PFSK-1 (cell line): ENCODE data around the gene ATP6V1F.

Experiments
- FOXP2 ChIP-seq: optimal IDR thresholded peaks from 2 replicates; pipeline ENCODE3; 2011; ENCODE audit warnings: borderline replicate concordance, control low read depth, inconsistent platforms; ENCODE audit not compliant: insufficient read depth; ENCODE audit errors: extremely low read length, extremely low read depth
- POLR2AphosphoS5 ChIP-seq: IDR thresholded peaks from 2 replicates; pipeline ENCODE4 v1.6.1; 2012; ENCODE audit warnings: low read depth, mild to moderate bottlenecking, control low read depth, low read length, moderate library complexity
- REST ChIP-seq, 2 experiments: IDR thresholded peaks; 2 replicates each; pipeline versions ENCODE4 v1.6.1 to v1.8.0; 2011 to 2012; ENCODE audit warnings: low read depth in 2 of 2, low read length in 2 of 2, control low read depth in 1 of 2, inconsistent platforms in 1 of 2, mild to moderate bottlenecking in 1 of 2, moderate library complexity in 1 of 2; ENCODE audit not compliant: insufficient read depth in 1 of 2
- SIN3A ChIP-seq: IDR thresholded peaks from 2 replicates; pipeline ENCODE4 v1.6.1; 2012; ENCODE audit warnings: mild to moderate bottlenecking, low read length, moderate library complexity, borderline replicate concordance; ENCODE audit not compliant: insufficient read depth
- TAF1 ChIP-seq: IDR thresholded peaks from 2 replicates; pipeline ENCODE4 v1.6.1; 2012; ENCODE audit warnings: low read length, control low read depth, borderline replicate concordance; ENCODE audit not compliant: insufficient read depth

GRCh38 chr7:128869944-128870285 lies 7.3 kb downstream of the ATP6V1F start:
- no peak for TF ChIP-seq POLR2AphosphoS5
- TF ChIP-seq SIN3A, result no peak
- TF ChIP-seq REST (IDR thresholded peaks at IDR 0.05; ENCODE audit: insufficient read depth in 1 of 2, low read depth in 2 of 2, low read length in 2 of 2), result no peak
- no peak for TF ChIP-seq TAF1
- TF ChIP-seq FOXP2, result no peak
